ENCODE data around the gene LANCL1. TPM values are rescaled to one million over a fixed set of nuclear protein-coding genes. Genes with fewer than 3 reads are reported as not detected.

Gene LANCL1
- polyA plus RNA-seq, 1 donor from 2014 or later: 76.7 TPM

DNA sequence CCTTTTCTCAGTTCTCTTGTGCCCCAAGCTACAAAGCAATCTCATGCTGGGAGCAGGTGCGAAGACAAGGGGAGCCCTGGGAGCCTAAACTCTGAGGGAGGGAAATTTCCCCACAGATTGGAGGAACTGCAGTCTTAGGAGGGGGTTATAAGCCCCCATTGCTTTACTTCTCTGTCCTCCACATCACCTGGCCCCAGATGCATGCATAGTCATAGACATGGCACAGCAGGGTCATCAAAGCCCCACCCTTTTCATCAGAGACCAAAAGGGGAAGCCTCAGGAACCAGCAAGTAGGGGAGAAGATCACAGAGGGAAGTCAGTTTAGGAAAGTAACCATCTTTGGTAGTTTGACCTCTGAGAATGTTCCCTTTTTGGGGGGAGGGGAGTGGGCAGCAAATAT is 33.7 kb downstream of the LANCL1 start:
- no peaks in the 10 kb centered on the region for H3F3A ChIP-seq (ENCODE audit: insufficient read depth, low read length, poor library complexity, severe bottlenecking)
- no peak overlapping the region for H3K27ac ChIP-seq (ENCODE audit: low read length)
- H3K9me2 ChIP-seq (ENCODE audit: insufficient read depth, low read length): no peaks in the 10 kb centered on the region
- no peaks in the 10 kb centered on the region for H3K36me3 ChIP-seq (ENCODE audit: insufficient read depth, low read length)
- no peaks in the 10 kb centered on the region for H4K20me1 ChIP-seq (ENCODE audit: insufficient read depth)
- no peak overlapping the region for H3K9ac ChIP-seq (ENCODE audit: low read length)
- H3K4me3 ChIP-seq (ENCODE audit: low read length): no peak overlapping the region
- H3K4me2 ChIP-seq (ENCODE audit: low read length): no peak overlapping the region
- H2AFZ ChIP-seq (ENCODE audit: low read depth, low read length): no peak overlapping the region
- H3K9me3 ChIP-seq (ENCODE audit: low read length): no peaks in the 10 kb centered on the region
- no peaks in the 10 kb centered on the region for H3K27me3 ChIP-seq (ENCODE audit: insufficient read depth, low read depth, low read length)
- TF ChIP-seq, protein P1, sequence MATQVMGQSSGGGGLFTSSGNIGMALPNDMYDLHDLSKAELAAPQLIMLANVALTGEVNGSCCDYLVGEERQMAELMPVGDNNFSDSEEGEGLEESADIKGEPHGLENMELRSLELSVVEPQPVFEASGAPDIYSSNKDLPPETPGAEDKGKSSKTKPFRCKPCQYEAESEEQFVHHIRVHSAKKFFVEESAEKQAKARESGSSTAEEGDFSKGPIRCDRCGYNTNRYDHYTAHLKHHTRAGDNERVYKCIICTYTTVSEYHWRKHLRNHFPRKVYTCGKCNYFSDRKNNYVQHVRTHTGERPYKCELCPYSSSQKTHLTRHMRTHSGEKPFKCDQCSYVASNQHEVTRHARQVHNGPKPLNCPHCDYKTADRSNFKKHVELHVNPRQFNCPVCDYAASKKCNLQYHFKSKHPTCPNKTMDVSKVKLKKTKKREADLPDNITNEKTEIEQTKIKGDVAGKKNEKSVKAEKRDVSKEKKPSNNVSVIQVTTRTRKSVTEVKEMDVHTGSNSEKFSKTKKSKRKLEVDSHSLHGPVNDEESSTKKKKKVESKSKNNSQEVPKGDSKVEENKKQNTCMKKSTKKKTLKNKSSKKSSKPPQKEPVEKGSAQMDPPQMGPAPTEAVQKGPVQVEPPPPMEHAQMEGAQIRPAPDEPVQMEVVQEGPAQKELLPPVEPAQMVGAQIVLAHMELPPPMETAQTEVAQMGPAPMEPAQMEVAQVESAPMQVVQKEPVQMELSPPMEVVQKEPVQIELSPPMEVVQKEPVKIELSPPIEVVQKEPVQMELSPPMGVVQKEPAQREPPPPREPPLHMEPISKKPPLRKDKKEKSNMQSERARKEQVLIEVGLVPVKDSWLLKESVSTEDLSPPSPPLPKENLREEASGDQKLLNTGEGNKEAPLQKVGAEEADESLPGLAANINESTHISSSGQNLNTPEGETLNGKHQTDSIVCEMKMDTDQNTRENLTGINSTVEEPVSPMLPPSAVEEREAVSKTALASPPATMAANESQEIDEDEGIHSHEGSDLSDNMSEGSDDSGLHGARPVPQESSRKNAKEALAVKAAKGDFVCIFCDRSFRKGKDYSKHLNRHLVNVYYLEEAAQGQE (IDR thresholded peaks at IDR 0.05; ENCODE audit: borderline replicate concordance): no peak
- TF ChIP-seq POLR2AphosphoS5 (IDR thresholded peaks at IDR 0.05) (no peak), MXI1 (conservative IDR thresholded peaks at IDR 0.05; ENCODE audit: poor library complexity, severe bottlenecking) (no peak), EP300 (conservative IDR thresholded peaks at IDR 0.05; ENCODE audit: poor library complexity, severe bottlenecking) (no peak)
- H3K79me2 ChIP-seq (replicated peaks; ENCODE audit: insufficient read depth, low read length): no peaks in the 10 kb centered on the region

DNA sequence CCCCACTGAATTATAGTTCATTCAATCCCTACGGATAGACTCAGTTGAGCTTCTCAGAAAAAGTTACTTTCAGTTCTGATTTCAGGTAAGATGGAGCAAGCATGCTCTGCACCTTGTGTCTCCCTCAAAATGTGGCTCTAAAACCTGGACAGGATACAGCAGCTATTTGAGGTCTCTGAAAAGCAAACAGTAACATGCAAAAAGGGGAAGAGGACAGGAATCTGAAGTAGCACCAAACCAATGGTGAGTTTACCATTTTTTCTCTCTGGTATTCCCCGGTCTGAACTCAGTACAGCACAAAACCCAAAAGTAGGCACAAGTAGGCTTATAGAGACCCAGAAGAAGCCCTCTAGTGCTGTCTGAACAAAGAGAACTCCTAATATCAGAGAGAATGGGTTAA is 34.1 kb downstream of the LANCL1 start:
- Histone ChIP-seq H3K79me2 (replicated peaks; ENCODE audit: insufficient read depth, low read length) (no peaks in the 10 kb centered on the region), H3K4me3 (ENCODE audit: low read length) (no peak overlapping the region), H3K9me2 (ENCODE audit: insufficient read depth, low read length) (no peaks in the 10 kb centered on the region), H3K9ac (ENCODE audit: low read length) (no peak overlapping the region), H3F3A (ENCODE audit: insufficient read depth, low read length, poor library complexity, severe bottlenecking) (no peaks in the 10 kb centered on the region), H2AFZ (ENCODE audit: low read depth, low read length) (no peak overlapping the region), H3K27ac (ENCODE audit: low read length) (no peak overlapping the region), H3K4me2 (ENCODE audit: low read length) (no peak overlapping the region), H3K36me3 (ENCODE audit: insufficient read depth, low read length) (no peaks in the 10 kb centered on the region), H3K9me3 (ENCODE audit: low read length) (no peaks in the 10 kb centered on the region), H3K27me3 (ENCODE audit: insufficient read depth, low read depth, low read length) (no peaks in the 10 kb centered on the region), H4K20me1 (ENCODE audit: insufficient read depth) (no peaks in the 10 kb centered on the region)
- TF ChIP-seq, protein P1 (IDR thresholded peaks at IDR 0.05; ENCODE audit: borderline replicate concordance): no peak
- no peak for TF ChIP-seq EZH2 (IDR thresholded peaks at IDR 0.05; ENCODE audit: borderline replicate concordance, insufficient read depth, low read length, poor library complexity, severe bottlenecking)
- TF ChIP-seq TAF1 (IDR thresholded peaks at IDR 0.05; ENCODE audit: low read depth): no peak
- TF ChIP-seq POLR2AphosphoS5 (IDR thresholded peaks at IDR 0.05): no peak
- TF ChIP-seq EP300 (conservative IDR thresholded peaks at IDR 0.05; ENCODE audit: poor library complexity, severe bottlenecking): no peak
- no peak for TF ChIP-seq MXI1 (conservative IDR thresholded peaks at IDR 0.05; ENCODE audit: poor library complexity, severe bottlenecking)
- TF ChIP-seq, protein P2, sequence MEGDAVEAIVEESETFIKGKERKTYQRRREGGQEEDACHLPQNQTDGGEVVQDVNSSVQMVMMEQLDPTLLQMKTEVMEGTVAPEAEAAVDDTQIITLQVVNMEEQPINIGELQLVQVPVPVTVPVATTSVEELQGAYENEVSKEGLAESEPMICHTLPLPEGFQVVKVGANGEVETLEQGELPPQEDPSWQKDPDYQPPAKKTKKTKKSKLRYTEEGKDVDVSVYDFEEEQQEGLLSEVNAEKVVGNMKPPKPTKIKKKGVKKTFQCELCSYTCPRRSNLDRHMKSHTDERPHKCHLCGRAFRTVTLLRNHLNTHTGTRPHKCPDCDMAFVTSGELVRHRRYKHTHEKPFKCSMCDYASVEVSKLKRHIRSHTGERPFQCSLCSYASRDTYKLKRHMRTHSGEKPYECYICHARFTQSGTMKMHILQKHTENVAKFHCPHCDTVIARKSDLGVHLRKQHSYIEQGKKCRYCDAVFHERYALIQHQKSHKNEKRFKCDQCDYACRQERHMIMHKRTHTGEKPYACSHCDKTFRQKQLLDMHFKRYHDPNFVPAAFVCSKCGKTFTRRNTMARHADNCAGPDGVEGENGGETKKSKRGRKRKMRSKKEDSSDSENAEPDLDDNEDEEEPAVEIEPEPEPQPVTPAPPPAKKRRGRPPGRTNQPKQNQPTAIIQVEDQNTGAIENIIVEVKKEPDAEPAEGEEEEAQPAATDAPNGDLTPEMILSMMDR (IDR thresholded peaks at IDR 0.05; ENCODE audit: poor library complexity, severe bottlenecking): no peak
- no peak for TF ChIP-seq SMC3 (conservative IDR thresholded peaks at IDR 0.05; ENCODE audit: poor library complexity)
- TF ChIP-seq RAD21 (conservative IDR thresholded peaks at IDR 0.05): no peak
